HG02870 (cell line): Measurements from ENCODE around the gene EBLN1.
A peak's percentile ranks its signal among the peaks of the same experiment; 100 is the strongest.

ENCODE experiments used
- ATAC-seq: cut with Tn5 transposase; IDR thresholded peaks from one replicate; pipeline ENCODE4 v1.9.1; 2021; ENCODE audit warnings: mild to moderate bottlenecking, moderate library complexity; ENCODE audit not compliant: unreplicated experiment

EBLN1 gene

DNA sequence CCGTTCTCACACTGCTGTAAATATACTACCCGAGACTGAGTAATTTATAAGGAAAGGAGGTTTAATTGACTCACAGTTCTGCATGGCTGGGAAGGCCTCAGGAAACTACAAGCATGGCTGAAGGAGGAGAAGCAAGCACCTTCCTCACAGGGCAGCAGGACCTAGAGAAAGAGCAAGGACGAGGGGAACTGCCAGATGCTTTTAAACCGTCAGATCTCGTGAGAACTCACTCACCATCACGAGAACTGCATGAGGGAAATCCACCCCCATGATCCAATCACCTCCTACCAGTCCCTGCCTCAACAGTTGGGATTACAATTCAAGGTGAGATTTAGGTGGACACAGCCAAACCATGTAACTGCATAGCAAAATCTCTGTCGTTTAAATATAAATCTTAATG is at the start of gene EBLN1:
Gene EBLN1, minus strand, starts transcription at position 174 of the 400 bp plus-strand sequence. CDS start 8,032 bp downstream, outside the sequence.
- no peak for ATAC-seq

DNA sequence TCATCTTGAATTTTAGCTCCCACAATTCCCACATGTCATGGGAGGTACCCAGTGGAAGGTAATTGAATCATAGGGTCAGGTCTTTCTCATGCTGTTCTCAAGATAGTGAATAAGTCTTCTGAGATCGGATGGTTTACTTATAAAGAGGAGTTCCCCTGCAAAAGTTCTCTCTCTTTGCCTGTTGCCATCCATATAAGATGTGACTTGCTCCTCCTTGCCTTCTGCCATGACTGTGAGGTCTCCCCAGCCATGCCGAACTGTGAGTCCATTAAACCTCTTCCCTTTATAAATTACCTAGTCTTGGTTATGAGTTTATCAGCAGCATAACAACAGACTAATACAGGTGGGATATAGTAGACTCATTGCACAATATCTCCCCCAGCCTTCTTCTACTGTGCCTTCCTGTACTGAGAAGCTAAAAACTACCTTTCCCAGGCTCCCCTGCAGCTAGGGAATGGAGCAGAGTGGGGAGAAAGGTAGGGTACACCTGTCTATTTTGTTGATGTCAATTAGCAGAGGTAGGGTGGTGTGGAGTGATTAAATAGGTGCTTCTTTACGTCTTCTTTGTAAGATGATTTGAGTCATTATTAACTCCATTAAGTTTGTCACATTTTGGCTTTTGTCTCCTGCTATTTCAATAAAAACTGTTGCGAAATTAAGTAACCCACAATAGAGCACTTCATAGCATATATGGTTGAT is 48.2 kb upstream of the EBLN1 start:
- ATAC-seq: no peak

DNA sequence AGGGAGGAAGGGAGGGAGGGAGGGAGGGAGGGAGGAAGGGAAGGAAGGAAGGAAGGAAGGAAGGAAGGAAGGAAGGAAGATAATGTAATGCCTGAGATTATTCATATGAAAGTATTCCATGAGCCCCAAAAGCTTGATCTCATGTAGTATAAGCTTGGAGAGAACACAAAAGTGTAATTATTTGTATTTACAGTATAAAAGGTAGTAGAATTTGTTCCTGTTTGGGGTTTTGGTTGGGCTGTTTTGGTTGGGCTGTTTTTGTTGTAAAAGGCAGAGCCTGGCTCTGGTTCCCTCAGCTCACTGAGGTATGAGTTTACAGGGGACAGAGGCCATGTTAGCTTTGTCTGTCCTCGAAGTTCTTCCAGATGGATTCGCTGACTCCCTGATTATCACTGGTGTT is 45.3 kb upstream of the EBLN1 start:
- no peak for ATAC-seq

DNA sequence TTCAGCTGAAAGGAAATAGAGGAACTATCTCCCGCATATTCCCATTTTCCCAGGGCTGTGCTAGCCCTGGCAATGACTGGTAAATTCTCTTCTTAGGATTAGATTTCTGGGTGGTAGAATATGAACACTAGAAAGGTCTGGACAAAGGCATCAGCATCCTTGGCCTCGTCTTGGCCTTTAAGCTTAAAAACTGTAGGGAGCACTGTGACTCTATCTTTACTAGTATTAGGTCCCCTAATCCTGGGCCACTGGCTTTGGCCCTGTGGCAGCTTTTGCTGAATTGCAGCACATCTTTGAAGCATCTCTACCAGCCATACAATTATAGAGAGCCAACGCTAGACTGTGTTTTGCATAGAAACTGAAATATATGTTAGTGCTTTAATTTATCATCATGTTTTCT is 41.5 kb upstream of the EBLN1 start:
- ATAC-seq: no peak

DNA sequence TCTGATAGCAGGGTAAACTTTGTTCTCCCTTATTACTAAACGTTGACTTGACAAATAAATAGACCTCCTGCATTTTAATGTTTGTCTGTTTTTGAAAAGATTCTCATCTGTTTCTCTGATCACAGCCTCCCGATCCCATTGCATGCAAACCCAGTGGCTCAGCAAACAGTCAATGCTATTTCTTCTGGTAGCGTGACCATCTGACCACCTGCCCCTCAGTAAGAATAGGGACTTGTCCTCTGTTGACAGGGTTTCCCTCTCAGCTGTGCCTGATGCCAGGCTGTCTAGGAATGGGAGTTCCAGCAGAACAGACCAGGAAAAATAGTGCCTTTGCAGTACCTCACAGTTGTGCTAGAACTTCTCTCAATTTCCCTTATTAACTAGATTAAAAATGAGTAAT is 40.7 kb upstream of the EBLN1 start:
- no peak for ATAC-seq

DNA sequence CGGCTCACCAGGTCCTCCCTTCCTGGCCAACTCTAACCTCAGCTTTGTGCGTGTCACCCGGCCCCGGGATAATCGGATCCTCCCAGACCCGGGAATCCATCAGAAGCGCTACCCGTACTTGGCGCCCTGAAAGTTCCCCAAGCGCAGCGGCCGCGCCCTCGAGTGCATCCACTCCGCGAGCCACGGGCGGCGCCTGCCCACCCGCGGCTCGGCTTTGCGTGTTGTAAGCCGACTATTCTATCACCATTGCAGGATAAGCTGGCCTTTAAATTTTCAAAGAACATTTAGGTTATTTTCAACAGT is 35.7 kb upstream of the EBLN1 start:
- ATAC-seq: no peak

DNA sequence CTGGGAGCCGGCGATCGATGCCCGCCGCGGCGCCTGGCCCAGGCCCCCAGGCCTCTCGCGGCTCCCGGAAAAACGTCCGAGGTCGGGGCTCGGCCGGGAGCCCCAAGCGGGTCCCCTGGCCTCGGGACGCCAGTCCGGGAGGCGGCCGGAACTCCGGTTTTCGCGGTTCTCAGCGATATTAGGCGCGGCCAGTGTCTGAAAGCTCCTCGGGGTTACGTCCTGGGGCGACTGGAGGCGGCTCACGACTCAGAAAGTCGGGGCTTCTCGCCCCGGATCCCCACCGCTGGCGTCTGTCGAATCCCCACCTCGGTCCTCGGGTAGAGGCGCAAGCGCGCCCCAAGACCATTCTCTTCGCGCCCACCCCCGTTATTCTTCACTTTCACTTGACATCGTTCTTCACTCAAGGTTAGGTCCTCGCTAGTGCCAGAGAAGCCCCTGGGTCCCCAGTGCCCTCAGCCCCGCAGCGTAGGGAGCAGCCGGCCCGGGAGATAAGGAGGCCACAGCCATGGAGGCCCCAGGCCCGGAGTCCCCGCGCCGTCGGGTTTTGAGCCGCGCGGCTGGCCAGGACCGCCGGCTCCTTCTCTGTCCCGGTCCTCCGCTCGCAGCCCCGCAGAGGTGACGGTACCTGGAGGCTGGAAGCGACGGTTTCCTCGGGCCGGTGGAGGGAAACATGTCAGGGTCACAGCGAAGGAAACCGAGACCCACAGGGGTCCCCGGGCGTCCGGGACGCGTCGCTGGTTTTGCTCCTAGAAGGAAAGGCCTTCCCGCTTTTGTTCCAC is 35.2 kb upstream of the EBLN1 start:
- ATAC-seq: no peak

DNA sequence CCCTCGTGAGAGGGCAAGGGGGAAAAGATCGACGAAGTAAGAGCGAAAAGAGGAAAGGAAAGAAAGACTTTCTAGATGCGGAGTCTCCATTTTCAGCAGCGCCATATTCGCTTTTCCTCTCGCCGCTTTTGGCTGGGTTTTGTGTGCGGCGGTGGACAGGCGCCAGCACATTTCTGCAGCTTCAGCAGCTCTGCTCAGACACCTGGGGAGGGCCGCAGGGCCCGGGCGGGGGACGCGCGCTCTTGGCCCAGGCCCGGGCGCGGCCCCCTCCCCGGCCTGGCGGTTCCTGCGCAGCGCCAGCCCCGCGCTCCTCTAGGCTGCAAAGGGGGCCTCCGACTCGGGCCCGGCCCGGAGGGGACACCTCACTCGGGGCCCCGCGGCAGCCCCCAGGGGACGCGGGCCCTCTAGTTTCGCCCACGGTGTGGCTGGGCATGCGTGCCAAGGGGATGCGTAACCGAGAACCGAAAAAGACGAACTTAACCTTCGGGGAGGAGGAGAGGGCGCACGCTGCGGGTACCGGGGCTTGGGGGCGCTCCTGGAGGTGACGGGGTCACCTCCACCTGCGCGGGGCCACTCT is 34.5 kb upstream of the EBLN1 start:
- ATAC-seq: peak; percentile 53

DNA sequence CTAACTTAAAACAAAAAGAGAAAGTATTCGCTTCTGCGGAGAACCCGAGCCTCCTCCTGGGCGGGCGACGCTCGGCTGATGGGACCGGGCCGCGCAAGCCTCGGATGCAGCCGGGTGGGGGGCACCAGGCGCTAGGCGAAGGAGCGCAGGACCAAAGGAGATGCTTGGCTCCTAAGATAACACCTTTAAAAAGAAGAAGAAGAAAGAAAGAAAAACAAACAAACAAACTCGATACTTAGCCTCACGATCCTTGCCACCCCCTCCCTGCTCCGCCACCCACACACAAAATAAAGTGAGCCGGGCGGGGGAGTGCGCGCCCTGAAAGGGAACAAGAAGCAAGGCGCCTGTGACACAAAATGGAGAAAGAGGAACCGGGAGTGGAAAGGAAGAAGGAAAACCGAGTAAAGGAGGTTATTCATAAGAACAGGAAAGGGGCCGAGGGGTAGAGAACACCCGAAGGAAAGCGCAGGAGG is 34.0 kb upstream of the EBLN1 start:
- peak; percentile 53 for ATAC-seq

DNA sequence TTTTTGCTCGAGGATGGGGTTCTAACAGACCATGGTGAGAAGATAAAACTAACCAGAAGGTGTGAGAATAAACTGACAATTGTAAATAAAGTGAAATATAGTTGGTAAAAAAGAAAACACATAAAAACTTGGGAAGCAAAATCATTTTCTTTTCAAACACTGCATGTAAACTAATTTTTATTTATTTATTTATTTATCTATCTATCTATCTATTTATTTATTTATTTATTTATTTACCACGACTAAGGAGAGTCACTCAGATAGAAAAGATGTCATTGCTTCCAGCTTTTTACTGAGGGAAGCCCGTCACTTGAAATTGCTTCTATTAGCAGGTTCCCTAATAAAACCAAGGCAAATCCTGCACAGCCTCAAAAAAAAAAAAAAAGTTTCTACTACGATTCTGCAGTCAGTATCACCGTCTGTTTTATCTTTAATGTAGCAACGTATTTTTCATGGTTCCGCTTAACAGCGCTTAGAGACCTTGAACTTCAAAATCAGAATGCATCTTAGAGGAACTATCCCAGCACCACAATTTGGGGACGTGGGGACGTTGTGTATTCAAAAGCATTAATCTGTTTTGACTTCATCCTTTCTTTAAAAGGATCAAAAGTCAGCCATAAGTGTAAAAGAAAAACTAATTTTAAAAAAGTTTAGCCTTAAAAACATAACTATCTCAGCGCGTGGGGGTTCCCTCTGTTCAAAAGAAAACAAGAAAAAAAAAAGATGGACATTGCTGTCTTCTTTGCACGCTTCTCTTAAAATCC is 33.3 kb upstream of the EBLN1 start:
- ATAC-seq: no peak

DNA sequence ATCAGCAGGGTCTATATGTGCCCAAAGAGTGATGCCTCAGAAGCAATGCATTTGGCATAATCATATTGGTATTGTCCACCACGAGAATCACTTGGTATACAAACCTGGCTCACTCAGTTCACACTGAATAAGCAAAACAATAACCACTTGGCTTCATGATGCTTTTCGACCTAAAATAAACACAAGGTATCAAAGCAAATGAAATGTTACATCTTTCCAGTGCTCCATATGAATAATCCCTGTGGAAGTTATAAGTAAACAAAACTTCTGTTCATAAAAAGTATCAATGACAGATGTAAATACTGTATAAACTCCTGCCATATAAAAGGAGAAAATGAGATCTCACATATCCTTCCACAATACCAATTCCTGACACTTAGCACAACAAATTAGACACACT is 29.8 kb upstream of the EBLN1 start:
- no peak for ATAC-seq

DNA sequence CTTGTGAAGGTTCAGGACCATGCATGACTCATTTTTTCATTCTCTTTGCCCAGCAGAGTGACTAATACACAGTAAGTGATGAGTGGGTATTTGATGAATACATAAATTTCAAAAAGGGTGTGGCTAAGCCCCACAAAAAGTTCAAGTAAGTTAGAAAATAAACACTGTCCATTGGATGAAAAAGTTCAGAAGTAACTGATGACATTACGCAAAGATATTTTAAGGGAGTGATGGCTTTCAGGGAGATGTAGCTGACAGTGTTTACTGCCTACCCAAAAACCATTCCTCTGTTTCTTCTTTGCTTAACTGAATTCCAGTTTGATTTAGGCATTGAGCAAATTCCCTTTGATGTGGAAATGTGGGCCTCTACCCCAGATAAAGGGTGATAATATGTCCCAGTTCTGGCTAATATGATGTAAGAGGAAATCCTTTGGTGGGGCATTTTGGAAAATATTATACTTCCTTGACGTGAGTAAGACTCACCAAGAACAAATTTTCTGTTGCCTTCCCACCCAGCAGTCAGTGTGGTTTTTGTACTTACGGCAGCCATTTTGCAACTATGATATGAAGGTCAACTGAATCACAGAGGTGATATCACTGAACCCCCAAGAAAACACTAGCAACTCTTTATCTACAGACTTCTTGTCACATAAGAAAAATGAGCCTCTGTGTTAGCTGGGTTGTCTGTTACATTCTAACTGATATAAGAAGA is 29.0 kb upstream of the EBLN1 start:
- no peak for ATAC-seq

DNA sequence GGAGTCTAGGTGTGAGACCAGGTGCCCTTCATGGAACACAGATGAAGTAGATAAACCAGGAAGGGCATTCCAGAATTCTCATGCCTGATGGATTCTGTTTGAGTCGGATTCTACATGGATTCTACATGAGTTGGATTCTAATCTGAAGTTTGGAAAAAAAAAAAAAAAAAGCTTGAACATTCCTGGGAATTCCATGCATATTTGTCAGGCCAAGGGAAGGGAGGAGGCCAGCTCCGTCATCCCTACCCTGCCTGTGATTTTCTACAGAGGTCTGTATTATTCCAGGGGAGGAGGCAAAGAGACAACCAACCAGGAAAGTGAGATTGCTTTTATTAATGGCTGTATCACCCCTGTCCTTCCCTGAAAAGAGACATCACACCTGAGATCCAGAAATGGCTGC is 27.8 kb upstream of the EBLN1 start:
- ATAC-seq: no peak

DNA sequence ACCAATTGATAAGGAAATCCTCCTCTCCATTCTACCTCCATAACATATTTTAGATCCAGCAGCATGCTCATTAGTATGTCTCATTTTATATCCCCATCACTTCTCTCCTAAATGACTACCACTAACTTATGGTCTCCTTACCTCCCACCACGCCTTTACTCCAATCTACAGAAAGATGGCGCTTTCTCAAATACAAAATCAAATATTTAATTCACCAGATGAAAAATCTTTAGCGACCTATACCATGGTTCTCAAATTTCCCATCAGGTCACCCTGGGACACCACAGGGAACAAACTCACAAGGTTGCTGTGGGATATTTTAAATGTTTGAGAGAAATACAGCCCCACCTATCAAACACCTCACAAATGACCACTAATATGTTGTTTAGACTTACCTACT is 27.0 kb upstream of the EBLN1 start:
- ATAC-seq: no peak

DNA sequence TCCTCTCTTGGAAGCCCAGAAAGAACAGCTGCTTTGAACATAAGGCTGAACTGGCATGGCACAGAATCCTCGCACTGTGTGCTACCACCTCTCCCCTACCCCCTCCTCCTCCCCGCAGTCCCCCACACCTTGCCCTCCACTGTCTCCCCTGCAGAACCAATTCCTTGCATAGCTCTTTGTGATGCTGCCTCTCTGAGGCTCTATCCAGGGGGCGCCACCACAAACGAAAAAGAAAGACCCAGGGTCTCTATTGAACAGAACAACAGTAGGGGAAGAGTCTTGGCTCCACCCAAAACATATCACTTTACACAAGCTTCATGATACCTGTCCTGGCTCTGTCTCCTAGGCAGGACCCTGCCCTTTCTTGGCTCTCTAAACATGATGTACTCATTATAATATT is 26.2 kb upstream of the EBLN1 start:
- ATAC-seq: no peak

DNA sequence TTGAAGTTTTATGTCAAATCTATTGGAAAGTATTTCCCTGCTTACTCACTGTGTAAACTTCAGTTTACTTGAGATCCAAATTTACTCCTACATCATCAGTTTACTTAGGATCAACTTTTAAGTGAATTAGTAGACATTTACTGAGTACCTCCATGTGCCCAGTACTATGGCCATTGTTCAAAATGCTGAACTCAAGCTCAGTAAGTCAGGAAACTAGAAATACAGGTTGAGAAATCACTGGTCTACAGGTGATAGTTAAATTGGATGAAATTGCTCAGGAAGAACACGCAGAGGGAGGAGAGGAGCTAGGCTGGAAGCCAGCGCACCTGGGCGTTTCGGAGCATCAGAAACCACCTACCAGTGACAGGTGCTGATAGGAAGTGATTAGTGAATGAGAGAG is 25.5 kb upstream of the EBLN1 start:
- ATAC-seq: no peak

DNA sequence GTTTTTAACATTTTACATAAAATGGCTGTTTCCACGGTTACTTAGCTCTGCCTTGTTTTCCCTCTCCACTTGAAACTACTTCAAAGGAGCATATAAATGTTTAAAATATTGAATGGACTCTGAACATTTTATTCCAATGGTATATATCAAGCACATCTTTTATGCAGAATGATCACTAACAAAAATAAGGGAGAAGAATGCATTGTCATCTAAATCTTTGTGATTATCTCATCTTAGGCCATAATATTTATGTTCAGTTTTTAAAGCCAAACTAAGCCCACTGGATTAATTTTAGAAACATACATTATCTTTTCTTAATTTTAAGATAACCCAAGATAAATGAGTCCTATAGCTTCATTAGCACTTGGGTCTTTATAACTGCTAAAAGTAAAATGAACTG is 13.4 kb upstream of the EBLN1 start:
- ATAC-seq: no peak

DNA sequence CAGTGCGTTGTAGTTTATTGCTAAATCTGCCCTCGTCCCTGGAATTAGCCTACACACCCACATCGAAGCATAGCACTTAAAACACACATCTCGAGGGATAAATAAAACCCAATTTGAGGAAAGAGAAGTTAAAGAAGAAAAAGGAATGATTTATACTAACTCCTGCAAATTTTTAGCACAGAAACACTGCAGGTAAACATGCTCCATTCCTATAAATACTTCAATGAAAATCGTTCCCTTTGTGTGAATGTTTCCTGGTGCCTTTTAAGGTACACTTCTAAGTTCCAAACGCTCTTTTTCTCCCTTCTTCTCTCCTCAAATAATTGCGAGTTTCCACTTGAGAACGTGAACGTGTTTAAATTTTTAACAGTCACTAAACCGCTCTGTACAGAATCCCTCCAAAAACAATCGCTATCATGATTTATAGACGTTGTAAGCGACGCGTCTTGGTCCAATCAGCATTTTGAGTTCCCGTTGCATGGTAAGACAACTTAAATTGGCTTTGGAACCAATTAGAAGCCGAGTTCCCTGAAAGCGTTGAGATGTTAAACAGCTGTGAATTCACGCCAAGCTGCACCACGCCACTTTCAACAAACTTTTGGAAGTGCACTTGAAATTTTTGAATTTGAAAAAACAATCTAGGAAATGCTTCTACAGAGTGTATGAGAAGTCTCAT is 12.5 kb upstream of the EBLN1 start:
- ATAC-seq: no peak

DNA sequence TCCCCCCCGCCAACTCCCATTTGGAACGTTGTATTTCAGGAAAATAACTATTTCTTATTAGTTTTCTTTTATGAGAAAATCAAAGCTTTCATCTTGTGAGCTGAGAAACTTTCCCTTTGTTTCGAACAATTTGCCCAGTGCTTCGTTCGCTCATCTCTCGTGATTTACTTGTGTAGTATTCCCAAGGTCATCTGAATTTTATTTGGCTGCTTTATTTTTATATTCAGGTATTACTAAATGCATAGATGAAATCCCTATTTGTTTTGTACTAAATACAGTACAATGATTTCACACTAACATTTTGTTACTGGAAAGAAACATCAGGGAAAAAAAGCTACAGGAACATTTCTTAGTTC is 12.0 kb upstream of the EBLN1 start:
- ATAC-seq: no peak
